ENCODE measurements around the gene HIPK2.

- TF ChIP-seq, protein P1, sequence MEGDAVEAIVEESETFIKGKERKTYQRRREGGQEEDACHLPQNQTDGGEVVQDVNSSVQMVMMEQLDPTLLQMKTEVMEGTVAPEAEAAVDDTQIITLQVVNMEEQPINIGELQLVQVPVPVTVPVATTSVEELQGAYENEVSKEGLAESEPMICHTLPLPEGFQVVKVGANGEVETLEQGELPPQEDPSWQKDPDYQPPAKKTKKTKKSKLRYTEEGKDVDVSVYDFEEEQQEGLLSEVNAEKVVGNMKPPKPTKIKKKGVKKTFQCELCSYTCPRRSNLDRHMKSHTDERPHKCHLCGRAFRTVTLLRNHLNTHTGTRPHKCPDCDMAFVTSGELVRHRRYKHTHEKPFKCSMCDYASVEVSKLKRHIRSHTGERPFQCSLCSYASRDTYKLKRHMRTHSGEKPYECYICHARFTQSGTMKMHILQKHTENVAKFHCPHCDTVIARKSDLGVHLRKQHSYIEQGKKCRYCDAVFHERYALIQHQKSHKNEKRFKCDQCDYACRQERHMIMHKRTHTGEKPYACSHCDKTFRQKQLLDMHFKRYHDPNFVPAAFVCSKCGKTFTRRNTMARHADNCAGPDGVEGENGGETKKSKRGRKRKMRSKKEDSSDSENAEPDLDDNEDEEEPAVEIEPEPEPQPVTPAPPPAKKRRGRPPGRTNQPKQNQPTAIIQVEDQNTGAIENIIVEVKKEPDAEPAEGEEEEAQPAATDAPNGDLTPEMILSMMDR (conservative IDR thresholded peaks at IDR 0.05; ENCODE audit: low read depth, low read length): no peak
- TF ChIP-seq EZH2 (IDR thresholded peaks at IDR 0.05; ENCODE audit: borderline replicate concordance, low read depth, low read length, poor library complexity, severe bottlenecking): no peak
These were observed 201.4 kb downstream of the HIPK2 start for GRCh38 chr7:139576179-139576973.
